SK-N-SH treated with all-trans-retinoic acid at 6 μM for 48 hours (cell line): ENCODE data around the gene NELFE.

Source experiments
- ARNTL ChIP-seq: fragments of 450-650 bp; formaldehyde crosslinking; IDR thresholded peaks from 2 replicates; pipeline ENCODE4 v1.5.0; 2020; ENCODE audit warnings: low read depth, mild to moderate bottlenecking, moderate library complexity, borderline replicate concordance
- BACH2 ChIP-seq: fragments of 250-450 bp; sonication (Bioruptor Pico); IDR thresholded peaks from 2 replicates; pipeline ENCODE4 v1.9.0; 2021; ENCODE audit warnings: mild to moderate bottlenecking, borderline replicate concordance
- CREB5 ChIP-seq: fragments of 250-450 bp; sonication (Bioruptor Pico); IDR thresholded peaks from 2 replicates; pipeline ENCODE4 v1.5.1; 2020; ENCODE audit warnings: low read depth, mild to moderate bottlenecking, moderate library complexity
- CSDC2 ChIP-seq: fragments of 250-450 bp; sonication (Bioruptor Pico); IDR thresholded peaks from 2 replicates; pipeline ENCODE4 v1.5.0; 2020; ENCODE audit warnings: mild to moderate bottlenecking, moderate library complexity
- ISL1 ChIP-seq: fragments of 250-450 bp; sonication (Bioruptor Pico); IDR thresholded peaks from 2 replicates; pipeline ENCODE4 v2.1.2; 2022; ENCODE audit warnings: mild to moderate bottlenecking, moderate library complexity
- PATZ1 ChIP-seq: fragments of 250-450 bp; sonication (Bioruptor Pico); IDR thresholded peaks from 2 replicates; pipeline ENCODE4 v1.8.0; 2020; ENCODE audit warnings: mild to moderate bottlenecking, moderate library complexity, borderline replicate concordance
- PPARA ChIP-seq: fragments of 250-450 bp; sonication (Bioruptor Pico); IDR thresholded peaks from 2 replicates; pipeline ENCODE4 v1.5.0; 2020; ENCODE audit warnings: mild to moderate bottlenecking, borderline replicate concordance
- RARB ChIP-seq: fragments of 250-450 bp; sonication (Bioruptor Pico); IDR thresholded peaks from 2 replicates; pipeline ENCODE4 v1.8.0; 2021; ENCODE audit warnings: mild to moderate bottlenecking, moderate library complexity
- SNAI2 ChIP-seq: fragments of 250-450 bp; sonication (Bioruptor Pico); IDR thresholded peaks from 2 replicates; pipeline ENCODE4 v1.5.0; 2020; ENCODE audit warnings: mild to moderate bottlenecking, moderate library complexity
- ZC3H10 ChIP-seq: fragments of 250-450 bp; sonication (Bioruptor Pico); IDR thresholded peaks from 2 replicates; pipeline ENCODE4 v1.5.1; 2021; ENCODE audit warnings: mild to moderate bottlenecking, moderate library complexity
- ZFP30 ChIP-seq: fragments of 450-650 bp; formaldehyde crosslinking; IDR thresholded peaks from 2 replicates; pipeline ENCODE4 v1.5.0; 2022; ENCODE audit warnings: mild to moderate bottlenecking, moderate library complexity
- ZNF565 ChIP-seq: fragments of 450-650 bp; formaldehyde crosslinking; conservative IDR thresholded peaks from 2 replicates; pipeline ENCODE4 v1.5.0; 2020; ENCODE audit warnings: low read depth, mild to moderate bottlenecking, moderate library complexity
- ZNF70 ChIP-seq: fragments of 450-650 bp; formaldehyde crosslinking; IDR thresholded peaks from 2 replicates; pipeline ENCODE4 v1.5.0; 2020; ENCODE audit warnings: mild to moderate bottlenecking, moderate library complexity

- no peak for TF ChIP-seq PPARA
- no peak for TF ChIP-seq CSDC2 (CRISPR knock-in tag)
- no peak for TF ChIP-seq CREB5
- no peak for TF ChIP-seq ISL1 (CRISPR knock-in tag)
- TF ChIP-seq ZFP30 (CRISPR knock-in tag), result no peak
- no peak for TF ChIP-seq BACH2
- no peak for TF ChIP-seq PATZ1 (CRISPR knock-in tag)
- TF ChIP-seq ARNTL (CRISPR knock-in tag), result no peak
- TF ChIP-seq RARB (CRISPR knock-in tag), result no peak
- no peak for TF ChIP-seq ZC3H10
- no peak for TF ChIP-seq ZNF565 (CRISPR knock-in tag)
- TF ChIP-seq SNAI2 (CRISPR knock-in tag), result no peak
- TF ChIP-seq ZNF70 (CRISPR knock-in tag), result no peak
Measured at GRCh38 chr6:31979238-31979898, 20.6 kb upstream of the NELFE start.
